Hepatocyte (in vitro differentiated cells): ENCODE results near the gene THUMPD3.

Experiments used
- CTCF ChIP-seq: fragments of 200-600 bp; sonication (generic); IDR thresholded peaks from 2 replicates; pipeline ENCODE4 v1.5.1; 2016; ENCODE audit warnings: antibody characterized with exemption, mild to moderate bottlenecking; ENCODE audit not compliant: poor library complexity
- EZH2 ChIP-seq: fragments of 200-600 bp; sonication (generic); IDR thresholded peaks from 2 replicates; pipeline ENCODE4 v1.6.1; 2016; ENCODE audit warnings: antibody characterized with exemption, mild to moderate bottlenecking, borderline replicate concordance

- TF ChIP-seq CTCF (no peak), EZH2 (no peak)
These were observed 65.6 kb downstream of the THUMPD3 start for GRCh38 chr3:9428411-9428810.
